H1 (cell line): ENCODE results near the gene RTL5. TPM values are rescaled to one million over a fixed set of nuclear protein-coding genes. Genes with fewer than 3 reads are reported as not detected.

Experiments
- CTCF ChIA-PET: fragments of 300-600 bp; sonication (Branson Sonifier 250); formaldehyde crosslinking; loops from one replicate; lab custom pipeline; 2021; ENCODE audit not compliant: partially characterized antibody; lab: Charles Lee
- POLR2A ChIA-PET: fragments of 300-600 bp; sonication (Branson Sonifier 250); formaldehyde crosslinking; loops from one replicate; lab custom pipeline; 2021; ENCODE audit warnings: inconsistent platforms; ENCODE audit not compliant: partially characterized antibody; lab: Charles Lee
- DNase-seq, 2 experiments: peaks; one replicate each; pipeline versions ENCODE4 v3.0.0 to v3.0.0-alpha.2; 2010 to 2022; ENCODE audit warnings: low spot score in 2 of 2, low read depth in 1 of 2, mixed read lengths in 1 of 2
- FAIRE-seq: peaks from 2 replicates; lab custom pipeline; 2011; peaks lifted over from hg19 to GRCh38; lab: Jason Lieb, UNC
- H2AFZ ChIP-seq: 2 replicates; pipeline ENCODE4 v1.8.1; 2012; ENCODE audit warnings: low read length, inconsistent platforms
- H2AK5ac ChIP-seq: 2 replicates; pipeline ENCODE4 v1.6.1; 2013; ENCODE audit warnings: low read depth, low read length
- H2BK120ac ChIP-seq: replicated peaks from 2 replicates; pipeline ENCODE3; 2013; ENCODE audit warnings: low read depth, low read length, inconsistent platforms
- H2BK12ac ChIP-seq: 2 replicates; pipeline ENCODE4 v1.6.1; 2013; ENCODE audit warnings: low read depth, low read length
- H2BK15ac ChIP-seq: 2 replicates; pipeline ENCODE4 v1.6.1; 2013; ENCODE audit warnings: low read length
- H2BK20ac ChIP-seq: 2 replicates; pipeline ENCODE4 v1.6.1; 2013; ENCODE audit warnings: low read length
- H2BK5ac ChIP-seq: 2 replicates; pipeline ENCODE4 v1.6.1; 2013; ENCODE audit warnings: low read depth, low read length
- H3K14ac ChIP-seq: 2 replicates; pipeline ENCODE4 v1.6.1; 2013; ENCODE audit warnings: inconsistent platforms; ENCODE audit not compliant: insufficient read length
- H3K18ac ChIP-seq: 2 replicates; pipeline ENCODE4 v1.6.1; 2013; ENCODE audit warnings: low read length; ENCODE audit errors: extremely low read depth
- H3K23ac ChIP-seq: 2 replicates; pipeline ENCODE4 v1.6.1; 2013; ENCODE audit warnings: inconsistent platforms; ENCODE audit not compliant: insufficient read length
- H3K23me2 ChIP-seq: 2 replicates; pipeline ENCODE4 v1.6.1; 2013; ENCODE audit warnings: low read depth, low read length
- H3K27ac ChIP-seq: 2 replicates; pipeline ENCODE4 v1.6.1; 2011; ENCODE audit warnings: low read depth, low read length, inconsistent platforms
- H3K27me3 ChIP-seq, 4 experiments: replicated peaks in 1 of 4; 1 replicate in 1 of 4; 2 replicates in 3 of 4; pipeline versions ENCODE4 v1.6.1 to v1.8.1; 2011 to 2013; ENCODE audit warnings: low read length in 3 of 4, mild to moderate bottlenecking in 3 of 4, inconsistent platforms in 2 of 4, mixed read lengths in 2 of 4, moderate library complexity in 1 of 4; ENCODE audit not compliant: control insufficient read depth in 3 of 4, insufficient read depth in 3 of 4; ENCODE audit errors: extremely low read depth in 1 of 4
- H3K36me3 ChIP-seq, 4 experiments: 2 replicates each; pipeline versions ENCODE4 v1.6.1 to v1.8.1; 2011 to 2013; ENCODE audit warnings: mild to moderate bottlenecking in 4 of 4, low read length in 3 of 4, moderate library complexity in 2 of 4, control low read depth in 1 of 4, inconsistent platforms in 1 of 4; ENCODE audit not compliant: insufficient read depth in 4 of 4, control insufficient read depth in 2 of 4
- H3K4ac ChIP-seq: replicated peaks from 2 replicates; pipeline ENCODE3; 2013; ENCODE audit warnings: low read length, low read depth, mixed read lengths, inconsistent platforms; ENCODE audit not compliant: insufficient read length
- H3K4me1 ChIP-seq, 4 experiments: replicated peaks in 1 of 4; 1 replicate in 1 of 4; 2 replicates in 3 of 4; pipeline versions ENCODE4 v1.6.1 to v1.8.1; 2011 to 2013; ENCODE audit warnings: low read length in 3 of 4, inconsistent platforms in 2 of 4, mixed read lengths in 1 of 4; ENCODE audit not compliant: insufficient read depth in 4 of 4, control insufficient read depth in 3 of 4
- H3K4me2 ChIP-seq, 2 experiments: 2 replicates each; pipeline versions ENCODE4 v1.6.1 to v1.8.1; 2011 to 2013; ENCODE audit warnings: low read depth in 2 of 2, low read length in 2 of 2, control low read depth in 1 of 2, inconsistent platforms in 1 of 2, mild to moderate bottlenecking in 1 of 2; ENCODE audit not compliant: insufficient read depth in 1 of 2
- H3K4me3 ChIP-seq, 4 experiments: fragments of 200-600, 300-600 bp in 1 of 4; sonication (generic), shearing (Covaris generic), sonication (Bioruptor Twin) in 1 of 4; 2 replicates each; pipeline versions ENCODE4 v1.5.1 to v1.8.1; 2011 to 2016; ENCODE audit warnings: low read length in 4 of 4, low read depth in 3 of 4, control low read depth in 2 of 4, inconsistent platforms in 2 of 4, mild to moderate bottlenecking in 2 of 4, mixed read lengths in 1 of 4, moderate library complexity in 1 of 4; ENCODE audit not compliant: insufficient read depth in 2 of 4; ENCODE audit errors: extremely low read depth in 1 of 4
- H3K56ac ChIP-seq: replicated peaks from 2 replicates; pipeline ENCODE3; 2013; ENCODE audit warnings: low read depth, mild to moderate bottlenecking, mixed read lengths, low read length, inconsistent platforms; ENCODE audit not compliant: insufficient read length
- H3K79me1 ChIP-seq: 2 replicates; pipeline ENCODE4 v1.6.1; 2013; ENCODE audit warnings: low read depth, low read length, control low read depth
- H3K79me2 ChIP-seq, 2 experiments: 2 replicates each; pipeline versions ENCODE4 v1.6.1 to v1.8.1; 2012 to 2013; ENCODE audit warnings: low read length in 2 of 2, mild to moderate bottlenecking in 2 of 2, inconsistent platforms in 1 of 2; ENCODE audit not compliant: insufficient read depth in 2 of 2, control insufficient read depth in 1 of 2
- H3K9ac ChIP-seq, 4 experiments: replicated peaks in 1 of 4; 1 replicate in 1 of 4; 2 replicates in 3 of 4; pipeline versions ENCODE4 v1.6.1 to v1.8.1; 2011 to 2013; ENCODE audit warnings: low read depth in 3 of 4, low read length in 3 of 4, control low read depth in 2 of 4, mild to moderate bottlenecking in 2 of 4, moderate library complexity in 2 of 4, inconsistent platforms in 1 of 4; ENCODE audit errors: extremely low read depth in 1 of 4
- H3K9me3 ChIP-seq, 2 experiments: 2 replicates each; pipeline versions ENCODE4 v1.6.1 to v1.8.1; 2012 to 2013; ENCODE audit warnings: mild to moderate bottlenecking in 2 of 2, moderate library complexity in 2 of 2, control low read depth in 1 of 2, inconsistent platforms in 1 of 2, low read depth in 1 of 2, low read length in 1 of 2, mixed read lengths in 1 of 2; ENCODE audit not compliant: insufficient read depth in 2 of 2
- H4K20me1 ChIP-seq, 2 experiments: replicated peaks in 1 of 2; 2 replicates each; pipeline versions ENCODE3 to v1.8.1; 2011 to 2013; ENCODE audit warnings: inconsistent platforms in 2 of 2, low read length in 2 of 2, mild to moderate bottlenecking in 1 of 2; ENCODE audit not compliant: insufficient read depth in 2 of 2, control insufficient read depth in 1 of 2
- H4K5ac ChIP-seq: 2 replicates; pipeline ENCODE4 v1.6.1; 2013; ENCODE audit warnings: low read length, low read depth, mixed read lengths, inconsistent platforms; ENCODE audit not compliant: insufficient read length
- H4K8ac ChIP-seq: 2 replicates; pipeline ENCODE4 v1.8.0; 2013; ENCODE audit warnings: mild to moderate bottlenecking, moderate library complexity, low read length, inconsistent platforms; ENCODE audit not compliant: insufficient read depth; ENCODE audit errors: extremely low read depth
- H4K91ac ChIP-seq: replicated peaks from 2 replicates; pipeline ENCODE3; 2013; ENCODE audit warnings: low read length, mixed read lengths, inconsistent platforms; ENCODE audit not compliant: insufficient read length
- JUN ChIP-seq: IDR thresholded peaks from 2 replicates; pipeline ENCODE4 v1.6.1; 2011; ENCODE audit warnings: low read depth, mild to moderate bottlenecking, improper control_type of control experiment, low read length
- RAD21 ChIP-seq, 2 experiments: IDR thresholded peaks in 1 of 2; conservative IDR thresholded peaks in 1 of 2; 2 replicates each; pipeline ENCODE4 v1.6.1; 2011; ENCODE audit warnings: low read depth in 2 of 2, low read length in 2 of 2, improper control_type of control experiment in 1 of 2, inconsistent platforms in 1 of 2, mild to moderate bottlenecking in 1 of 2, moderate library complexity in 1 of 2
- TCF12 ChIP-seq: IDR thresholded peaks from 2 replicates; pipeline ENCODE4 v1.6.1; 2011; ENCODE audit warnings: low read depth, mild to moderate bottlenecking, low read length
- WGBS, 2 experiments: shearing (Covaris generic) in 1 of 2; methylation state at CpG; one replicate each; pipeline versions ENCODE4 v1.1.6 to v1.1.7; 2013 to 2015; ENCODE audit warnings: low lambda C conversion rate in 2 of 2, mixed read lengths in 2 of 2, inconsistent platforms in 1 of 2, low coverage in 1 of 2, missing lambda C conversion rate in 1 of 2; ENCODE audit not compliant: insufficient replicate concordance in 2 of 2, insufficient coverage in 1 of 2, insufficient read length in 1 of 2; ENCODE audit errors: extremely low coverage in 1 of 2, missing lambda C conversion rate in 1 of 2; 5-methylcytosine and 5-hydroxymethylcytosine counted together
- polyA plus RNA-seq, 7 experiments: library from polyadenylated mRNA; depleted of rRNA in 3 of 7; stranded (reverse) in 5 of 7; unstranded in 2 of 7; fragments of >200 nt in 5 of 7; fragments of 200-250 nt in 2 of 7; gene quantifications; 1 replicate in 5 of 7; 2 replicates in 1 of 7; 4 replicates in 1 of 7; pipeline versions ENCODE4 v1.2.1 to v1.2.3, GENCODE V29; 2011 to 2013; ENCODE audit warnings: missing spikeins in 2 of 7, mixed read lengths in 2 of 7
- total RNA-seq: library from RNA; stranded (reverse); fragmentation: NEBNext Ultra II Directional; extraction: Animal tissue kit (Norgen Biotek cat#: 25700); gene quantifications from 2 replicates; pipeline ENCODE4 v1.2.1, GENCODE V29; 2021
- TF ChIP-seq, protein P1 (sequence below): IDR thresholded peaks from 2 replicates; pipeline ENCODE4 v1.6.1; 2012; ENCODE audit warnings: low read length, inconsistent platforms
- TF ChIP-seq, protein P2 (sequence below), 3 experiments: IDR thresholded peaks; 1 replicate in 2 of 3; 2 replicates in 1 of 3; pipeline versions ENCODE4 v1.5.1 to v1.6.1; 2011; ENCODE audit warnings: low read length in 3 of 3, mild to moderate bottlenecking in 3 of 3, inconsistent platforms in 2 of 3, low read depth in 1 of 3, moderate library complexity in 1 of 3; ENCODE audit not compliant: insufficient read depth in 1 of 3; ENCODE audit errors: control extremely low read depth in 1 of 3

Gene RTL5
- total and polyA plus RNA-seq, 2 of the 8 experiments (the other 6 are each of a cell fraction or from before 2014, with no cell fraction given), result 0.57 to 1.9 TPM

DNA sequence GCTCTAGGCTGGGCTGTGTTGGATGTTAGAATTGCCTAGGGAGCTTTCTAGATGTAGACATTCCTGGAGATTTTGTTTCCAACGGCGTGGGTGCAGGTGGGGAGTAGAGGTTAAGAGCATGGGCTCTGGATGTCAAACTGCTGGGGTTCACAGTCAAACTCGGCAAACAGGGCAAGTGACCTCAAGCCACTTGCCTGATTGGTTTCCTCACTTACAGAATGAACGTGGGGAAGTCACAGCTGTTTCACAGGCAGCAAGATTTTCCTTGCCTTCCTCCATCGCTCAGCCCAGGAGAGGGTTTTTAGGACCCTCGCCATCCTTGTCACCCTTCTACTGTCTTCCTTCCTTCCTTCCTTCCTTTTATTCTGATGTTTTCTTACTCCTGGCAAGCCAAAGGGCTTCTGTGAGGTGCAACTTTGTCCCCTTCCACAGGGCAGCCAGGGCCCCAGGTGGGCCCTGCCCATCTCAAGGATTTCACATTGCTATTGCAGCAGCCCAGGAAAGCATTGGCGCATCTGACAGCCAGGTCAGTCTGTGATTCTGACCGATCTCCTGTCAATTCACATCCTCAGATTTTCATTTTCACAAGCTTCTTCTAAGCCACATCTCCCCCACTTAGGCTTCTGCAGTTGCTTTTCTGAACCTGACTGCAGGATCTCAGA is 7.0 kb downstream of the RTL5 start:
- CTCF ChIA-PET, result interaction anchor here (2.1 to 4.2 kb wide), 3 partner anchors 51 to 104 kb away, joined by 5 to 51 read pairs (median 16); no protein-coding TSS in a partner anchor

More for the DNA sequence above, 7.0 kb downstream of the RTL5 start:
- Histone ChIP-seq H2AK5ac (no peak overlapping the region), H2AFZ (no peak overlapping the region), H3K4ac (no peak overlapping the region), H2BK12ac (peak overlapping the region; percentile 50; the same call in 1 of the 2 replicates), H3K27ac (peak overlapping the region; percentile 38; the same call in 1 of the 2 replicates), H4K5ac (no peak overlapping the region), H3K56ac (no peak overlapping the region), H3K4me1 (peaks cover 6 to 14% (median 10%) of the 10 kb centered on the region in 4 experiments), H4K91ac (no peak overlapping the region), H4K20me1 (peaks cover 0 to 4% of the 10 kb centered on the region in 2 experiments), H4K8ac (peak overlapping the region; percentile 4; the same call in 1 of the 2 replicates), H3K23me2 (no peaks in the 10 kb centered on the region; the same call in 1 of the 2 replicates), H3K4me3 (no peak overlapping the region), H3K36me3 (no peaks in the 10 kb centered on the region), H3K18ac (no peak overlapping the region), H2BK5ac (no peak overlapping the region), H3K9ac (no peak overlapping the region), H3K23ac (no peak overlapping the region), H2BK20ac (no peak overlapping the region), H3K79me2 (no peaks in the 10 kb centered on the region; a peak in 1 of 4 replicates), H3K4me2 (no peak overlapping the region), H2BK15ac (no peak overlapping the region), H3K9me3 (peaks cover 0 to under 1% of the 10 kb centered on the region in 2 experiments; a peak in 1 of 4 replicates), H3K79me1 (no peaks in the 10 kb centered on the region), H2BK120ac (no peak overlapping the region), H3K14ac (no peak overlapping the region), H3K27me3 (peaks cover 6 to 13% (median 9%) of the 10 kb centered on the region in 4 experiments)
- 91% methylated on average over 8 of the region's 8 CpGs; no CpG with 5 or more reads in 1 of the 2 experiments for WGBS, 2 experiments
- TF ChIP-seq, protein P1, sequence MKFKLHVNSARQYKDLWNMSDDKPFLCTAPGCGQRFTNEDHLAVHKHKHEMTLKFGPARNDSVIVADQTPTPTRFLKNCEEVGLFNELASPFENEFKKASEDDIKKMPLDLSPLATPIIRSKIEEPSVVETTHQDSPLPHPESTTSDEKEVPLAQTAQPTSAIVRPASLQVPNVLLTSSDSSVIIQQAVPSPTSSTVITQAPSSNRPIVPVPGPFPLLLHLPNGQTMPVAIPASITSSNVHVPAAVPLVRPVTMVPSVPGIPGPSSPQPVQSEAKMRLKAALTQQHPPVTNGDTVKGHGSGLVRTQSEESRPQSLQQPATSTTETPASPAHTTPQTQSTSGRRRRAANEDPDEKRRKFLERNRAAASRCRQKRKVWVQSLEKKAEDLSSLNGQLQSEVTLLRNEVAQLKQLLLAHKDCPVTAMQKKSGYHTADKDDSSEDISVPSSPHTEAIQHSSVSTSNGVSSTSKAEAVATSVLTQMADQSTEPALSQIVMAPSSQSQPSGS, result no peak
- TF ChIP-seq TCF12, result no peak
- TF ChIP-seq JUN, result no peak
- no peak for TF ChIP-seq RAD21 (IDR thresholded peaks at IDR 0.05 in 1 of 2, conservative IDR thresholded peaks at IDR 0.05 in 1 of 2; ENCODE audit: low read depth in 2 of 2, low read length in 2 of 2)
- TF ChIP-seq, protein P2, sequence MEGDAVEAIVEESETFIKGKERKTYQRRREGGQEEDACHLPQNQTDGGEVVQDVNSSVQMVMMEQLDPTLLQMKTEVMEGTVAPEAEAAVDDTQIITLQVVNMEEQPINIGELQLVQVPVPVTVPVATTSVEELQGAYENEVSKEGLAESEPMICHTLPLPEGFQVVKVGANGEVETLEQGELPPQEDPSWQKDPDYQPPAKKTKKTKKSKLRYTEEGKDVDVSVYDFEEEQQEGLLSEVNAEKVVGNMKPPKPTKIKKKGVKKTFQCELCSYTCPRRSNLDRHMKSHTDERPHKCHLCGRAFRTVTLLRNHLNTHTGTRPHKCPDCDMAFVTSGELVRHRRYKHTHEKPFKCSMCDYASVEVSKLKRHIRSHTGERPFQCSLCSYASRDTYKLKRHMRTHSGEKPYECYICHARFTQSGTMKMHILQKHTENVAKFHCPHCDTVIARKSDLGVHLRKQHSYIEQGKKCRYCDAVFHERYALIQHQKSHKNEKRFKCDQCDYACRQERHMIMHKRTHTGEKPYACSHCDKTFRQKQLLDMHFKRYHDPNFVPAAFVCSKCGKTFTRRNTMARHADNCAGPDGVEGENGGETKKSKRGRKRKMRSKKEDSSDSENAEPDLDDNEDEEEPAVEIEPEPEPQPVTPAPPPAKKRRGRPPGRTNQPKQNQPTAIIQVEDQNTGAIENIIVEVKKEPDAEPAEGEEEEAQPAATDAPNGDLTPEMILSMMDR (IDR thresholded peaks at IDR 0.05; ENCODE audit: control extremely low read depth in 1 of 3, insufficient read depth in 1 of 3, low read depth in 1 of 3, low read length in 3 of 3), result no peak
- POLR2A ChIA-PET, result interaction anchor here (0.6 to 1.3 kb wide), 4 partner anchors 54 to 251 kb away, joined by 3 to 4 read pairs (median 3); no protein-coding TSS in a partner anchor
- no peak for DNase-seq
- no peak for FAIRE-seq
